GM12891 (cell line): ENCODE results near the gene ZNF664.

Experiments used
- DNase-seq: peaks from one replicate; pipeline ENCODE4 v3.0.0; 2011; ENCODE audit warnings: low spot score; ENCODE audit not compliant: insufficient read length
- FAIRE-seq: peaks from 2 replicates; lab custom pipeline; 2011; peaks lifted over from hg19 to GRCh38; lab: Jason Lieb, UNC
- PAX5 ChIP-seq: IDR thresholded peaks from 2 replicates; pipeline ENCODE4 v1.6.1; 2011; ENCODE audit warnings: low read length, moderate library complexity, mild to moderate bottlenecking; ENCODE audit not compliant: insufficient read depth, severe bottlenecking
- POLR2A ChIP-seq: IDR thresholded peaks from 2 replicates; pipeline ENCODE4 v1.6.1; 2011; ENCODE audit warnings: low read depth, low read length, control low read depth
- POLR2AphosphoS5 ChIP-seq: IDR thresholded peaks from 2 replicates; pipeline ENCODE4 v1.6.1; 2011; ENCODE audit warnings: low read depth, low read length, control low read depth
- POU2F2 ChIP-seq: IDR thresholded peaks from 2 replicates; pipeline ENCODE4 v1.6.1; 2011; ENCODE audit warnings: low read depth, mild to moderate bottlenecking, control low read depth, low read length, moderate library complexity
- SPI1 ChIP-seq: IDR thresholded peaks from 2 replicates; pipeline ENCODE4 v1.6.1; 2011; ENCODE audit warnings: low read depth, low read length, control low read depth
- TAF1 ChIP-seq: IDR thresholded peaks from 2 replicates; pipeline ENCODE4 v1.6.1; 2011; ENCODE audit warnings: low read depth, low read length, control low read depth

The ZNF664 gene

GRCh38 chr12:123934016-123934620, 38.9 kb upstream of the ZNF664 start:
- FAIRE-seq (no peak), DNase-seq (no peak)
- TF ChIP-seq POLR2A (no peak), POLR2AphosphoS5 (no peak), TAF1 (no peak), POU2F2 (no peak), SPI1 (no peak), PAX5 (no peak)

- FAIRE-seq (no peak), DNase-seq (no peak)
- TF ChIP-seq POLR2AphosphoS5, result no peak
- TF ChIP-seq TAF1, result no peak
- TF ChIP-seq SPI1, result no peak
- TF ChIP-seq POU2F2, result no peak
- TF ChIP-seq POLR2A, result no peak
- TF ChIP-seq PAX5, result no peak
These were observed 38.2 kb upstream of the ZNF664 start for GRCh38 chr12:123934829-123935228.

- no peak for FAIRE-seq
These were observed 37.1 kb upstream of the ZNF664 start for GRCh38 chr12:123935956-123936355.

GRCh38 chr12:123936471-123936870, 36.5 kb upstream of the ZNF664 start:
- no peak for TF ChIP-seq POU2F2
- no peak for TF ChIP-seq POLR2A
- TF ChIP-seq SPI1, result no peak
- TF ChIP-seq POLR2AphosphoS5, result no peak
- TF ChIP-seq PAX5, result no peak
- no peak for TF ChIP-seq TAF1
- DNase-seq, result no peak
- no peak for FAIRE-seq

More at GRCh38 chr12:123935956-123936355, 37.1 kb upstream of the ZNF664 start:
- DNase-seq, result no peak
- TF ChIP-seq POLR2AphosphoS5, result no peak

GRCh38 chr12:123936956-123937706, 35.9 kb upstream of the ZNF664 start:
- FAIRE-seq (no peak), DNase-seq (no peak)
- no peak for TF ChIP-seq POLR2A
- TF ChIP-seq POLR2AphosphoS5, result no peak
- no peak for TF ChIP-seq SPI1
- TF ChIP-seq TAF1, result no peak
- TF ChIP-seq PAX5, result no peak
- TF ChIP-seq POU2F2, result no peak

- DNase-seq, result peak; percentile 56
- peak; percentile 76 for FAIRE-seq
- TF ChIP-seq SPI1 (peak; percentile 52; the same call in 1 of the 2 replicates), POLR2AphosphoS5 (no peak), TAF1 (no peak), POLR2A (no peak)
These were observed 35.1 kb upstream of the ZNF664 start for GRCh38 chr12:123937707-123938591.

GRCh38 chr12:123938679-123939480, 34.1 kb upstream of the ZNF664 start:
- no peak for DNase-seq
- FAIRE-seq, result peak; percentile 16
- TF ChIP-seq POLR2AphosphoS5 (no peak), POU2F2 (no peak)

- no peak for DNase-seq
- FAIRE-seq, result no peak
These were observed 33.0 kb upstream of the ZNF664 start for GRCh38 chr12:123939716-123940626.

GRCh38 chr12:123940627-123940966, 32.4 kb upstream of the ZNF664 start:
- DNase-seq (no peak), FAIRE-seq (no peak)
- TF ChIP-seq POU2F2, result no peak
- TF ChIP-seq POLR2A, result no peak
- no peak for TF ChIP-seq PAX5
- TF ChIP-seq TAF1, result no peak
- no peak for TF ChIP-seq POLR2AphosphoS5
- no peak for TF ChIP-seq SPI1

More at GRCh38 chr12:123939716-123940626, 33.0 kb upstream of the ZNF664 start:
- TF ChIP-seq POU2F2 (no peak), POLR2AphosphoS5 (no peak), POLR2A (no peak)
